OCI-LY7 (cell line): ENCODE data around the gene IFRD1.

Experiments used
- EZH2phosphoT487 ChIP-seq: fragments of 200-600 bp; sonication (generic); IDR thresholded peaks from 2 replicates; pipeline ENCODE4 v1.6.1; 2018; ENCODE audit warnings: low read depth, borderline replicate concordance, mild to moderate bottlenecking, mixed run types, antibody characterized with exemption, low read length, moderate library complexity, mixed read lengths
- TF ChIP-seq, protein P1 (sequence below): fragments of 200-600 bp; sonication (generic); conservative IDR thresholded peaks from 2 replicates; pipeline ENCODE4 v1.5.1; 2014; ENCODE audit warnings: mild to moderate bottlenecking, antibody characterized with exemption, low read length, moderate library complexity, mixed read lengths

DNA sequence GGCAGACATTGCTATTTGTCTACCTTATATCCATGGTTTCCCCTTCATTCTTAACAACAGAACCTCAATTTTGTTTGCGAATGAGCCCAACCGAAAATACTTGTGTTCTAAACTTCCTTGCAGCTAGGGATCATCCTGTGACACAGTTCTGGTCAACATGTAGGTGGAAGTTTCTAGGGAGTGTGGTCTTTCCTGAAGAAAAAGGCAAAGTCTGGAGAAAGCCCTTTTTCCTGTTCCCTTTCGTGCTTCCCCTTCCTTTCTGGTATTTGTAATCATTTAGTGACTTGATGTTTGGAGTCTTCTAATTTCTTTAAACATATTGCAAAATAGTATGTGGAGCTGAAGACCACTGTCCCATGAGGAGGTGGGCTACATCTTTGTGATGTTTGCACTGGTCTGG lies 2.9 kb upstream of the IFRD1 start:
- TF ChIP-seq, protein P1, sequence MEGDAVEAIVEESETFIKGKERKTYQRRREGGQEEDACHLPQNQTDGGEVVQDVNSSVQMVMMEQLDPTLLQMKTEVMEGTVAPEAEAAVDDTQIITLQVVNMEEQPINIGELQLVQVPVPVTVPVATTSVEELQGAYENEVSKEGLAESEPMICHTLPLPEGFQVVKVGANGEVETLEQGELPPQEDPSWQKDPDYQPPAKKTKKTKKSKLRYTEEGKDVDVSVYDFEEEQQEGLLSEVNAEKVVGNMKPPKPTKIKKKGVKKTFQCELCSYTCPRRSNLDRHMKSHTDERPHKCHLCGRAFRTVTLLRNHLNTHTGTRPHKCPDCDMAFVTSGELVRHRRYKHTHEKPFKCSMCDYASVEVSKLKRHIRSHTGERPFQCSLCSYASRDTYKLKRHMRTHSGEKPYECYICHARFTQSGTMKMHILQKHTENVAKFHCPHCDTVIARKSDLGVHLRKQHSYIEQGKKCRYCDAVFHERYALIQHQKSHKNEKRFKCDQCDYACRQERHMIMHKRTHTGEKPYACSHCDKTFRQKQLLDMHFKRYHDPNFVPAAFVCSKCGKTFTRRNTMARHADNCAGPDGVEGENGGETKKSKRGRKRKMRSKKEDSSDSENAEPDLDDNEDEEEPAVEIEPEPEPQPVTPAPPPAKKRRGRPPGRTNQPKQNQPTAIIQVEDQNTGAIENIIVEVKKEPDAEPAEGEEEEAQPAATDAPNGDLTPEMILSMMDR = no peak
- TF ChIP-seq EZH2phosphoT487 = no peak
